HCT116 (cell line): ENCODE data around the gene TRIM65. TPM values are rescaled to one million over a fixed set of nuclear protein-coding genes. Genes with fewer than 3 reads are reported as not detected.

Experiments used
- ATAC-seq: fragments of 200-7000 bp; cut with Tn5 transposase; 2 replicates; pipeline ENCODE4 v1.9.1; 2020; ENCODE audit warnings: mild to moderate bottlenecking, moderate library complexity
- BruUV-seq: library from RNA; stranded (reverse); fragments of 400-500 nt; replicated peaks from 2 replicates; lab custom pipeline; 2021; lab: Mats Ljungman, UMichigan
- CTCF ChIA-PET: fragments of 300-600 bp; sonication (Branson Sonifier 250); formaldehyde crosslinking; loops from one replicate; lab custom pipeline; 2021; ENCODE audit warnings: antibody characterized with exemption; lab: Charles Lee
- POLR2A ChIA-PET: fragments of 300-600, 350-600 bp; sonication (Branson Sonifier 250); formaldehyde crosslinking; loops from one replicate; lab custom pipeline; 2021; ENCODE audit warnings: antibody characterized with exemption; lab: Charles Lee
- RAD21 ChIA-PET, 2 experiments: fragments of 300-600 bp; sonication (Branson Sonifier 250); formaldehyde crosslinking; loops; one replicate each; lab custom pipeline; 2023; ENCODE audit warnings: low total read pairs in 2 of 2; ENCODE audit not compliant: uncharacterized antibody in 2 of 2, unreplicated experiment in 2 of 2, low non-redundant PET in 1 of 2; lab: Charles Lee
- DNase-seq: peaks from one replicate; pipeline ENCODE4 v3.0.0-alpha.2; 2010; ENCODE audit warnings: low read depth, low spot score
- H2AFZ ChIP-seq: fragments of 200-600 bp; shearing (Covaris generic), sonication (generic); 2 replicates; pipeline ENCODE4 v1.6.1; 2017; ENCODE audit warnings: low read depth, mixed run types, mixed read lengths, antibody characterized with exemption, low read length; ENCODE audit not compliant: poor library complexity, severe bottlenecking
- H3K27ac ChIP-seq: 2 replicates; pipeline ENCODE4 v1.5.1; 2012; ENCODE audit warnings: low read depth, low read length
- H3K27me3 ChIP-seq: fragments of 200-600 bp; sonication (generic); 2 replicates; pipeline ENCODE4 v1.6.1; 2016; ENCODE audit warnings: mixed run types, low read length, mixed read lengths; ENCODE audit not compliant: insufficient read depth
- H3K36me3 ChIP-seq, 2 experiments: fragments of 200-500 bp in 1 of 2; fragments of 200-600 bp in 1 of 2; sonication (Bioruptor generic) in 1 of 2; sonication (generic) in 1 of 2; 2 replicates each; pipeline versions ENCODE4 v1.5.1 to v1.6.1; 2014 to 2016; ENCODE audit warnings: low read length in 2 of 2, inconsistent platforms in 1 of 2, mixed read lengths in 1 of 2, mixed run types in 1 of 2; ENCODE audit not compliant: insufficient read depth in 2 of 2, control insufficient read depth in 1 of 2
- H3K4me1 ChIP-seq, 2 experiments: fragments of 200-600 bp in 1 of 2; sonication (generic) in 1 of 2; 2 replicates each; pipeline versions ENCODE4 v1.5.1 to v1.6.1; 2012 to 2017; ENCODE audit warnings: low read length in 2 of 2, inconsistent platforms in 1 of 2, mild to moderate bottlenecking in 1 of 2, mixed read lengths in 1 of 2, mixed run types in 1 of 2, moderate library complexity in 1 of 2; ENCODE audit not compliant: insufficient read depth in 2 of 2, control insufficient read depth in 1 of 2
- H3K4me2 ChIP-seq: fragments of 200-600 bp; sonication (generic); 2 replicates; pipeline ENCODE4 v1.6.1; 2017; ENCODE audit warnings: mixed run types, low read length, mixed read lengths
- H3K4me3 ChIP-seq, 2 experiments: fragments of 200-600 bp in 1 of 2; sonication (generic) in 1 of 2; replicated peaks in 1 of 2; 2 replicates each; pipeline ENCODE4 v1.5.1; 2011 to 2016; ENCODE audit warnings: low read length in 2 of 2, control low read depth in 1 of 2, low read depth in 1 of 2, mild to moderate bottlenecking in 1 of 2, mixed read lengths in 1 of 2, mixed run types in 1 of 2
- H3K79me2 ChIP-seq: fragments of 200-600 bp; sonication (generic); 2 replicates; pipeline ENCODE4 v1.6.1; 2017; ENCODE audit warnings: mild to moderate bottlenecking, mixed run types, low read length, moderate library complexity, mixed read lengths; ENCODE audit not compliant: insufficient read depth
- H3K9ac ChIP-seq: fragments of 200-600 bp; sonication (generic); 2 replicates; pipeline ENCODE4 v1.6.1; 2016; ENCODE audit warnings: low read length, mixed read lengths
- H3K9me2 ChIP-seq: fragments of 200-600 bp; sonication (generic), shearing (Covaris generic); 2 replicates; pipeline ENCODE4 v1.6.1; 2017; ENCODE audit warnings: mixed run types, mild to moderate bottlenecking, moderate library complexity; ENCODE audit not compliant: insufficient read depth
- H3K9me3 ChIP-seq, 2 experiments: fragments of 200-500 bp in 1 of 2; fragments of 200-600 bp in 1 of 2; sonication (Bioruptor generic) in 1 of 2; sonication (generic) in 1 of 2; 2 replicates each; pipeline ENCODE4 v1.6.1; 2014 to 2017; ENCODE audit warnings: low read length in 2 of 2, mixed read lengths in 2 of 2, inconsistent platforms in 1 of 2, low read depth in 1 of 2, mild to moderate bottlenecking in 1 of 2, mixed run types in 1 of 2, moderate library complexity in 1 of 2; ENCODE audit not compliant: control insufficient read depth in 1 of 2, insufficient read depth in 1 of 2
- H4K20me1 ChIP-seq: fragments of 200-600 bp; sonication (generic), shearing (Covaris generic); 2 replicates; pipeline ENCODE4 v1.6.1; 2017; ENCODE audit warnings: mixed run types, mild to moderate bottlenecking, moderate library complexity; ENCODE audit not compliant: insufficient read depth
- ATF3 ChIP-seq: IDR thresholded peaks from 2 replicates; pipeline ENCODE4 v1.6.1; 2012
- CBX3 ChIP-seq: IDR thresholded peaks from 2 replicates; pipeline ENCODE4 v1.6.1; 2012; ENCODE audit warnings: low read depth
- CEBPB ChIP-seq: IDR thresholded peaks from 2 replicates; pipeline ENCODE4 v1.6.1; 2012; ENCODE audit warnings: low read depth
- EGR1 ChIP-seq: IDR thresholded peaks from 2 replicates; pipeline ENCODE4 v1.6.1; 2012; ENCODE audit warnings: low read depth
- ELF1 ChIP-seq: IDR thresholded peaks from 2 replicates; pipeline ENCODE4 v1.6.1; 2012; ENCODE audit warnings: low read depth, borderline replicate concordance
- EZH2 ChIP-seq: fragments of 200-600 bp; sonication (generic); IDR thresholded peaks from 2 replicates; pipeline ENCODE4 v1.6.1; 2017; ENCODE audit warnings: antibody characterized with exemption, mixed run types
- EZH2phosphoT487 ChIP-seq: fragments of 200-600 bp; IDR thresholded peaks from 2 replicates; pipeline ENCODE4 v1.6.1; 2018; ENCODE audit warnings: antibody characterized with exemption, borderline replicate concordance
- SP1 ChIP-seq: IDR thresholded peaks from 2 replicates; pipeline ENCODE4 v1.6.1; 2012; ENCODE audit warnings: low read depth
- SRF ChIP-seq: IDR thresholded peaks from 2 replicates; pipeline ENCODE4 v1.6.1; 2012; ENCODE audit warnings: low read depth
- TCF7L2 ChIP-seq: IDR thresholded peaks from 2 replicates; pipeline ENCODE4 v1.7.0; 2011; ENCODE audit warnings: borderline replicate concordance, inconsistent platforms; ENCODE audit not compliant: insufficient read depth, insufficient read length; ENCODE audit errors: extremely low read depth
- ZBTB33 ChIP-seq: IDR thresholded peaks from 2 replicates; pipeline ENCODE4 v1.6.1; 2011; ENCODE audit warnings: mild to moderate bottlenecking, low read length, moderate library complexity; ENCODE audit not compliant: insufficient replicate concordance; ENCODE audit errors: extremely low read depth
- ZFX ChIP-seq: fragments of 450-650 bp; IDR thresholded peaks from 2 replicates; pipeline ENCODE4 v1.6.1; 2017
- ZNF274 ChIP-seq: fragments of 200-500 bp; sonication (Bioruptor generic); IDR thresholded peaks from 2 replicates; pipeline ENCODE4 v1.6.1; 2014; ENCODE audit warnings: mild to moderate bottlenecking, low read depth, low read length, inconsistent platforms
- intact Hi-C: fragments of 100-400 bp; cut with micrococcal nuclease; formaldehyde crosslinking; loops from 2 replicates; pipeline ENCODE4 v1.10.0; 2022
- total RNA-seq: library from RNA; stranded (reverse); gene quantifications from one replicate; pipeline ENCODE4 v1.2.1, GENCODE V29; 2021; ENCODE audit not compliant: unreplicated experiment

TRIM65 gene
- total RNA-seq, 1 experiment from 2014 or later: 53.0 TPM

GRCh38 chr17:75850928-75851692 lies 45.6 kb downstream of the TRIM65 start:
- no TSS peak for BruUV-seq
- CTCF ChIA-PET: interaction anchor here (0.5 kb wide), 1 partner anchor 86 kb away, joined by 3 read pairs; no protein-coding TSS in a partner anchor
- H3K36me3 ChIP-seq: peaks cover 25 to 27% of the 10 kb centered on the region in 2 experiments; a peak in 3 of 4 replicates

GRCh38 chr17:75849724-75850123 lies 47.0 kb downstream of the TRIM65 start:
- Histone ChIP-seq H4K20me1 (no peaks in the 10 kb centered on the region), H3K36me3 (peaks cover 25 to 27% of the 10 kb centered on the region in 2 experiments; a peak in 3 of 4 replicates), H2AFZ (no peak overlapping the region), H3K9me2 (no peaks in the 10 kb centered on the region), H3K4me3 (no peak overlapping the region), H3K4me2 (no peak overlapping the region), H3K9ac (no peak overlapping the region), H3K27me3 (no peaks in the 10 kb centered on the region), H3K27ac (no peak overlapping the region; the same call in 1 of the 2 replicates), H3K9me3 (no peaks in the 10 kb centered on the region), H3K4me1 (peaks cover 33 to 54% of the 10 kb centered on the region in 2 experiments), H3K79me2 (peaks cover 18% of the 10 kb centered on the region; the same call in 1 of the 2 replicates)
- no TSS peak for BruUV-seq
- CTCF ChIA-PET: interaction anchor here (2.9 kb wide), 1 partner anchor 12 kb away, joined by 10 read pairs; no protein-coding TSS in a partner anchor
- DNase-seq (no peak), ATAC-seq (no peak)
- TF ChIP-seq EZH2: no peak
- no peak for TF ChIP-seq EZH2phosphoT487
- TF ChIP-seq CEBPB: no peak
- no peak for TF ChIP-seq ZBTB33
- TF ChIP-seq ZFX: no peak
- TF ChIP-seq CBX3: no peak
- TF ChIP-seq TCF7L2: no peak
- TF ChIP-seq SRF: no peak
- TF ChIP-seq ELF1: no peak
- TF ChIP-seq EGR1: no peak
- TF ChIP-seq ZNF274: no peak
- POLR2A ChIA-PET: interaction anchor here (0.7 to 1.3 kb wide), 2 partner anchors 9 to 70 kb away, joined by 3 to 6 read pairs; no protein-coding TSS in a partner anchor
- RAD21 ChIA-PET: no interaction called here
- intact Hi-C loops: loop anchor here (10.0 kb wide), 1 partner anchor 175 kb away; no protein-coding TSS in a partner anchor

More at GRCh38 chr17:75850928-75851692, 45.6 kb downstream of the TRIM65 start:
- ChIA-PET POLR2A (interaction anchor here (1.3 kb wide), 1 partner anchor 71 kb away, joined by 6 read pairs; no protein-coding TSS in a partner anchor), RAD21 (no interaction called here)
- H3K4me3 ChIP-seq: no peak overlapping the region
- H3K27me3 ChIP-seq: no peaks in the 10 kb centered on the region
- H3K9ac ChIP-seq: no peak overlapping the region
- ATAC-seq: no peak
- no peaks in the 10 kb centered on the region for H4K20me1 ChIP-seq
- no peak overlapping the region for H3K27ac ChIP-seq
- H3K9me3 ChIP-seq: no peaks in the 10 kb centered on the region
- intact Hi-C loops: loop anchor here (10.0 kb wide), 1 partner anchor 176 kb away; no protein-coding TSS in a partner anchor
- H2AFZ ChIP-seq: no peak overlapping the region
- no peak overlapping the region for H3K4me2 ChIP-seq
- H3K4me1 ChIP-seq: peaks cover 21 to 43% of the 10 kb centered on the region in 2 experiments
- no peaks in the 10 kb centered on the region for H3K9me2 ChIP-seq
- DNase-seq: no peak
- TF ChIP-seq CBX3: no peak
- TF ChIP-seq ATF3: no peak
- no peak for TF ChIP-seq SP1
- peaks cover 20% of the 10 kb centered on the region; the same call in 1 of the 2 replicates for H3K79me2 ChIP-seq
